ENCODE data around the gene ABHD13.

Gene ABHD13

DNA sequence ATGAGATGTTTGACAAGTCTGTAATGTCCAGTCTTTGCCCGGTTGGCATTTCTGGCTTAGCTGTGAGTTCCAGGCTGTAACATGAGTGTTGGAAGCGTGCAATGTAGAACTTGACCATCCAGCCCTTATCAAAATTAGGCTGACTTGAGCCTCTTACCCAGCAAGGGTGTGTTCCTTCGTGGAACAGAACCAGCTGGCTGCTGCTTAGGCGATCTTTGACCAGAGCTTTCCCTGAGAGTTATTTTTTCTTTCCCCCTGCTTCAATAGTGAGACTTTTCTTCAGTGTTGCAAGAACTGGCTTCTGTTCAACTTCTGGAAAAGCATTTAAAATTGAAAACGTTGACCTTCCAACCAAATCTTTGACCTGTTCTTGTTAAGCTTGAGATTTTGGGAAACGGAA lies 57.9 kb downstream of the ABHD13 start:
- FAIRE-seq (no peak), DNase-seq (ENCODE audit: insufficient read length, low spot score) (no peak)
- no peak for TF ChIP-seq POLR2AphosphoS5 (IDR thresholded peaks at IDR 0.05; ENCODE audit: low read depth, low read length)
- TF ChIP-seq POLR2A (IDR thresholded peaks at IDR 0.05; ENCODE audit: low read depth, low read length): no peak
- no peak for TF ChIP-seq PAX5 (IDR thresholded peaks at IDR 0.05; ENCODE audit: insufficient read depth, low read length, severe bottlenecking)
- no peak for TF ChIP-seq POU2F2 (IDR thresholded peaks at IDR 0.05; ENCODE audit: low read depth, low read length)
- TF ChIP-seq SPI1 (IDR thresholded peaks at IDR 0.05; ENCODE audit: low read depth, low read length): no peak
- TF ChIP-seq TAF1 (IDR thresholded peaks at IDR 0.05; ENCODE audit: low read depth, low read length): no peak

DNA sequence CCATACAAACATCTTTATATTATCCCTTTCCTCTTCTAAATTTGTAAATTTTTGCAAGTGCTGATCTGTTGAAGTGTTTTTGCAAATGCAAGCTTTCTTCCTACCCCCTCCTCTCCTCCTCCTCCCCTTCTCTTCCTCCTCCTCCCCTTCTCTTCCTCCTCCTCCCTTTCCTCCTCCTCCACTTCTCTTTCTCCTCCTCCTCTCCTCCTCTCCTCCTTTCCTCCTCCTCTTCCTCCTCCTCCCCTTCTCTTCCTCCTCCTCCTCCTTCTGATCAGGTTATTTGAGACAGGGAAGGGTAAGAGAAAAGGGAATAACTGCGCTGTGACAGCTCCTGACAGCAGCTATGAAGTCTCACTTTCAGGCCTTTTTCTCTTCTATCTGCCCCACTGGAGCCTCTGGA lies 60.3 kb downstream of the ABHD13 start:
- no peak for TF ChIP-seq POLR2AphosphoS5 (IDR thresholded peaks at IDR 0.05; ENCODE audit: low read depth, low read length)
- no peak for TF ChIP-seq TAF1 (IDR thresholded peaks at IDR 0.05; ENCODE audit: low read depth, low read length)
- no peak for TF ChIP-seq SPI1 (IDR thresholded peaks at IDR 0.05; ENCODE audit: low read depth, low read length)
- no peak for TF ChIP-seq POU2F2 (IDR thresholded peaks at IDR 0.05; ENCODE audit: low read depth, low read length)
- no peak for TF ChIP-seq PAX5 (IDR thresholded peaks at IDR 0.05; ENCODE audit: insufficient read depth, low read length, severe bottlenecking)
- TF ChIP-seq POLR2A (IDR thresholded peaks at IDR 0.05; ENCODE audit: low read depth, low read length): no peak
- DNase-seq (ENCODE audit: insufficient read length, low spot score) (no peak), FAIRE-seq (no peak)

DNA sequence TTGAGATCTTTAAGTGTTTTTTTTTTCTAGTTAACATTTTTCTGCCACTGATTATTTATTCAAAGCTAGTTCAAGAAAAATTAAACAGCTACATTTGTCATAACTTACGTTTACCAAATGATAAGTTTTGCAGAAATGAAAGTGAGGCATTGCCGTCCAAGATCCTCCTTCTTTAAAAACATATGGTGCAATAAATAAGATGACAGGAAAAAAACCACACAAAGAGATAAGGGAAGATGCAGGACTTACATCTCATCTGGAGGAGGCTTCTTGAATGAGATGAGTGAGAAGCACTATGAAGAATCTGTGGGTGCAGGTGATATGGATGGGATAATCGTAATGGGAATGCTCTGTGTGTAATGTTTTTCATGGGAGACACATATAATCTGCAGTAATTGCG lies 63.7 kb downstream of the ABHD13 start:
- DNase-seq (ENCODE audit: insufficient read length, low spot score) (no peak), FAIRE-seq (no peak)
- TF ChIP-seq POLR2A (IDR thresholded peaks at IDR 0.05; ENCODE audit: low read depth, low read length) (no peak), PAX5 (IDR thresholded peaks at IDR 0.05; ENCODE audit: insufficient read depth, low read length, severe bottlenecking) (no peak), SPI1 (IDR thresholded peaks at IDR 0.05; ENCODE audit: low read depth, low read length) (no peak), POLR2AphosphoS5 (IDR thresholded peaks at IDR 0.05; ENCODE audit: low read depth, low read length) (no peak)

DNA sequence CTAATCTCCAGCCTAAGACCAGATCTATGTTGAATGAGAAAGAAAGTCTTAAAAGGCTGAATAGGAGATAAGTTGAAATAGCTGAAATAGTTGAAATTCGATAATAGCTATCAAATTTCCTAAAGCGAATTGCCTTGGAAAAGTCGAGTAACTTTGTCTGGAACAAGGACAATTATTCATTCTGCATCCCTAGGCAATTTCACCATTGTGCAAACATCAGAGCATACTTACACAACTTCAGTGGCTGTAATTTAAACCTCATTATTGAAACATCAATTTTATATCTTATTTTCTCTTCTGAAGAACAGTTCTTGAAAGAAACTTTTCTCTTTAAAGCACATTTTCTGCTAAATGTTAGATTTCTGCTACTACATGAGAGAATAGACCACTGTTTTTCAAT lies 64.9 kb downstream of the ABHD13 start:
- TF ChIP-seq SPI1 (IDR thresholded peaks at IDR 0.05; ENCODE audit: low read depth, low read length): no peak
- no peak for TF ChIP-seq POLR2A (IDR thresholded peaks at IDR 0.05; ENCODE audit: low read depth, low read length)
- no peak for TF ChIP-seq TAF1 (IDR thresholded peaks at IDR 0.05; ENCODE audit: low read depth, low read length)
- TF ChIP-seq PAX5 (IDR thresholded peaks at IDR 0.05; ENCODE audit: insufficient read depth, low read length, severe bottlenecking): no peak
- TF ChIP-seq POU2F2 (IDR thresholded peaks at IDR 0.05; ENCODE audit: low read depth, low read length): no peak
- TF ChIP-seq POLR2AphosphoS5 (IDR thresholded peaks at IDR 0.05; ENCODE audit: low read depth, low read length): no peak
- no peak for FAIRE-seq
- DNase-seq (ENCODE audit: insufficient read length, low spot score): no peak

Data from GM12891 (cell line).